HUES48 (cell line): ENCODE measurements around the gene NMNAT3.
"Not testable (repeated sequence)": the region's sequence is repeated elsewhere in the genome, so short reads cannot be mapped to it uniquely, and the experiment has no call there.

Experiments
- H3K27ac ChIP-seq: one replicate; pipeline ENCODE4 v1.7.0; 2013; ENCODE audit warnings: low read depth, low read length, inconsistent platforms
- H3K27me3 ChIP-seq: 2 replicates; pipeline ENCODE4 v1.6.1; 2013; ENCODE audit warnings: mild to moderate bottlenecking, low read length; ENCODE audit not compliant: control insufficient read depth, insufficient read depth
- H3K36me3 ChIP-seq: 2 replicates; pipeline ENCODE4 v1.6.1; 2013; ENCODE audit warnings: low read length; ENCODE audit not compliant: control insufficient read depth, insufficient read depth
- H3K4me1 ChIP-seq: 2 replicates; pipeline ENCODE4 v1.6.1; 2013; ENCODE audit warnings: mild to moderate bottlenecking, low read length; ENCODE audit not compliant: control insufficient read depth, insufficient read depth
- H3K4me3 ChIP-seq: 2 replicates; pipeline ENCODE4 v1.5.1; 2013; ENCODE audit warnings: mild to moderate bottlenecking, low read depth, low read length
- H3K9ac ChIP-seq: 2 replicates; pipeline ENCODE4 v1.6.1; 2013; ENCODE audit warnings: mild to moderate bottlenecking, low read depth, low read length, moderate library complexity
- H3K9me3 ChIP-seq: 2 replicates; pipeline ENCODE4 v1.6.1; 2013; ENCODE audit warnings: low read length; ENCODE audit not compliant: control insufficient read depth, insufficient read depth

Gene NMNAT3

GRCh38 chr3:139608924-139609323 lies 68.8 kb downstream of the NMNAT3 start:
- Histone ChIP-seq H3K4me3 (no peak overlapping the region), H3K4me1 (peaks cover 11% of the 10 kb centered on the region), H3K36me3 (no peaks in the 10 kb centered on the region), H3K9ac (no peak overlapping the region), H3K27me3 (no peaks in the 10 kb centered on the region), H3K9me3 (no peaks in the 10 kb centered on the region), H3K27ac (no peak overlapping the region)

GRCh38 chr3:139608108-139608380 lies 69.7 kb downstream of the NMNAT3 start:
- Histone ChIP-seq H3K4me3 (no peak overlapping the region), H3K9me3 (no peaks in the 10 kb centered on the region), H3K27me3 (no peaks in the 10 kb centered on the region), H3K36me3 (no peaks in the 10 kb centered on the region), H3K27ac (no peak overlapping the region), H3K9ac (no peak overlapping the region), H3K4me1 (peaks cover 11% of the 10 kb centered on the region)

DNA sequence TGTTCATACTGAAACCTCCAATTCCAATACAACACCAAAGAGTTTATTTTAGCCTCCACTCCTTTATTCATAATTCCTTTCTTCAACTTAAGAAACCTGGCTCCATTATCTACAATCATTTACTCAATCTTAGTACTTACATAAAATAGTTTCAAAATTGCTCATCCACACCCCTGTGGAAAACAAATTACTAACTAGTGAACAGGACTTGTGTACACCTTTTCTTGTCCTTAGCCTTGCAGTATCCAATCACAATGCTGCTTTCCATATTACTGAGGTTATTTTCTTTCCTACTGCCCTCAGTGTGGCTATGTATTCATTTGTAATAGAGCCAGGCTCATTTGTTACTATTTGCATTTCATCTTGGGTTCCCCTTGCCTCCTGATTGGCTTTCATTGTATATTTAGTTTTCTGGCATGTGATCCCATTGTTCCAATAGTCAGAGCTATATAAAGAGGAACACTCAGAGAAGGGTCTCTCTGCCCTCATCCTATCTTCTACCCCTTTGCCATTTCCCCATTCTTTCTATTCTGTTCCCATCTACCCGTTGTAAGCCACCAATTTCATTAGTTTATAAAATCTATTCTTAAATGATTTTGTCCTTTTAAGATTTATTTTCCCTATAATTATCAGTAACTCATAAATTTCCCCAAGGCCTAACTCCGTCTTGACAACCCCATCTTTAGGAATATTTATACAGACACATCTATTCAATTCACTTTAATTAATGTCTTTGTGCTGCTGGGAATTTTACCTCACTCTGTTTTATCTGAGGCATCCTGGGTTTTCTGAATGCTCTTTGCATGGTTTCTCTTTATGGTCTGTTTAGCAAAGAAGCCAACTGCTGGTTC lies 70.3 kb downstream of the NMNAT3 start:
- Histone ChIP-seq H3K9ac (no peak overlapping the region), H3K27ac (no peak overlapping the region), H3K27me3 (no peaks in the 10 kb centered on the region), H3K4me3 (no peak overlapping the region), H3K36me3 (no peaks in the 10 kb centered on the region), H3K4me1 (peaks cover 12% of the 10 kb centered on the region), H3K9me3 (no peaks in the 10 kb centered on the region)

DNA sequence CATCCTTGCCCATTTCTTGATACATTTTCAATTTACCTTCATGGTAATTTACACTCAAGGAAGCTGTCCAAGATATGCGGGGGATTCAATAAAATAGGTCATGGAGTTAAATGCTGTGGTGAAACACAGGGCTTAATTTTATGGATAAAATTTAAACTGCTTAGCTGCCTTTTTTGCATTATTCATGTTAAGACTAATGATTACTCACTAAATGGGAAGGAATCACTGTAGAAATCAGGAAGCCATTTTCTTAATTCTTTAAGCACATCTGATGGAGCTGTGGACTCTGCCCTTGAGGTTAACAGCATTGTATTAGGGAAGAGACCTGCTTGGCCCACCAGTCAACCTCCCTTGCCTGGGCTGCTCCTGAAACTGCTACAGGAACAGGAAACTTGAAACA lies 75.8 kb downstream of the NMNAT3 start:
- Histone ChIP-seq H3K4me1 (0 out of 2 replicates have a peak, but pooled peaks cover 6% of the 10 kb centered on the region), H3K9ac (no peak overlapping the region), H3K27ac (no peak overlapping the region), H3K4me3 (no peak overlapping the region), H3K36me3 (no peaks in the 10 kb centered on the region), H3K27me3 (no peaks in the 10 kb centered on the region), H3K9me3 (no peaks in the 10 kb centered on the region)

DNA sequence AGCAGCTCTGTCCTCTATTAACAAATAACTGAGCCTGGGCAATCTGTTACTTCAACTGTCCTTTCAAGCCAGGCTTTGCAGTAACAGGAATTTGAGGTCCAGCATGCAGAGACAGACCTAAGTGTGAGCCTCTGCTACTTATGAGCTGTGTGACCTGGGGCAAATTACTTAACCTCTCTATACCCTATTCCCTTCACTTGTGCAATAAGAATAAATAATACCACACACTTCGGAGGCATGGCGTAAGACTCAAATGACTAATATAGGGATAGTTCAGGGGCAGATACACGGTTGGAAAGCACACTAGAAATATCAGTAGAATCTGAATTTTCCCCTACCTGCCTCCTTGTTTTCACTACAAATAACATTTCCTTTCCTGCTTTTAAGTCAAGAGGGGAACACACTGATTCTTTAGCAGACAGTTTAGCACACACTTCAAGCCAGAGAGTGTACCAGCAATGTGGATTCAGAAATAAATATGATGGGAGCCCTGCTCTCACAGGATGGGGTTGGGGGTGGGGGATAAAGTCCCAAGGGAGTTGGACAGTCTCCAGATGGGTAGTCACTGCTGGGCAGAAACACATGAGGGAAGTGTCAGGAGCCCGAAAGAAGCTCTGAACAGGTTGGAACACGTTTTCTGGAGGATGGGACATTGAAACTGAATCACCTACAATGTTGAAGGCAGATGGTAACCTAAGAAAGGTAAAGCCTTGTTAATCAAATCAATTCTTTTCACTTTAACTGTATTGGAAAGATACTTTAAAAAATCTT lies 76.4 kb downstream of the NMNAT3 start:
- Histone ChIP-seq H3K27ac (no peak overlapping the region), H3K36me3 (no peaks in the 10 kb centered on the region), H3K9me3 (no peaks in the 10 kb centered on the region), H3K27me3 (no peaks in the 10 kb centered on the region), H3K4me1 (0 out of 2 replicates have a peak, but pooled peaks cover 6% of the 10 kb centered on the region), H3K9ac (no peak overlapping the region), H3K4me3 (no peak overlapping the region)

- Histone ChIP-seq H3K4me1 (0 out of 2 replicates have a peak, but pooled peaks cover 6% of the 10 kb centered on the region), H3K36me3 (no peaks in the 10 kb centered on the region), H3K9ac (no peak overlapping the region), H3K9me3 (no peaks in the 10 kb centered on the region), H3K27me3 (no peaks in the 10 kb centered on the region), H3K27ac (no peak overlapping the region), H3K4me3 (no peak overlapping the region)
These were observed 79.8 kb downstream of the NMNAT3 start for GRCh38 chr3:139597947-139598346.

DNA sequence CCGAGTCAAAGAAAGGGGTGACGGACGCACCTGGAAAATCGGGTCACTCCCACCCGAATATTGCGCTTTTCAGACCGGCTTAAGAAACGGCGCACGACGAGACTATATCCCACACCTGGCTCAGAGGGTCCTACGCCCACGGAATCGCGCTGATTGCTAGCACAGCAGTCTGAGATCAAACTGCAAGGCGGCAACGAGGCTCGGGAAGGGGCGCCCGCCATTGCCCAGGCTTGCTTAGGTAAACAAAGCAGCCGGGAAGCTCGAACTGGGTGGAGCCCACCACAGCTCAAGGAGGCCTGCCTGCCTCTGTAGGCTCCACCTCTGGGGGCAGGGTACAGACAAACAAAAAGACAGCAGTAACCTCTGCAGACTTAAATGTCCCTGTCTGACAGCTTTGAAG lies 86.6 kb downstream of the NMNAT3 start:
- H3K27me3 ChIP-seq, H3K36me3 ChIP-seq, H3K4me1 ChIP-seq, H3K27ac ChIP-seq, H3K9ac ChIP-seq, H3K4me3 ChIP-seq, H3K9me3 ChIP-seq: not testable (repeated sequence)

DNA sequence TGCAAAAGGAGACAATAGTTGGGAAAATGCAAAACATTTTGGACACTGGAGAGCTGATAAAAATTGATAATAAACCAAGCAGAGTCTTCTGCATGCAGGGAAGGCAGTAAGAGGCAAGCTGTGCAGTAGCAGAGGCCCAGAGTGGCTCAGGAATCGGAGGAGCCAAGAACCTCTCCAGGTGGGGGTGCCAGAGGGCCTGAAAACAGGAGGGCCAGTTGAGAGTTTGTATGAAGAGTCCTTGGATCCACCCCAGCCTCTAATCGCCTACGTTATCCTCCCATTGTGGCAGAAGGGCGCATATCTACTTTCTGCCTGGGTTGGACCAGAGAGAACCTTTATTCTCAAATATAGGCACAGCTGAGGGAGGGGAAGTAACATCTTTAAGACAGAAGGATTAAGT lies 89.3 kb downstream of the NMNAT3 start:
- no peak overlapping the region for H3K27ac ChIP-seq
- H3K9me3 ChIP-seq, result no peaks in the 10 kb centered on the region
- no peaks in the 10 kb centered on the region for H3K27me3 ChIP-seq
- no peak overlapping the region for H3K9ac ChIP-seq
- no peak overlapping the region for H3K4me3 ChIP-seq
- H3K36me3 ChIP-seq, result no peaks in the 10 kb centered on the region
- H3K4me1 ChIP-seq, result no peaks in the 10 kb centered on the region

- Histone ChIP-seq H3K4me3 (no peak overlapping the region), H3K9me3 (no peaks in the 10 kb centered on the region), H3K4me1 (no peaks in the 10 kb centered on the region), H3K27me3 (no peaks in the 10 kb centered on the region), H3K9ac (no peak overlapping the region), H3K36me3 (no peaks in the 10 kb centered on the region), H3K27ac (no peak overlapping the region)
These were observed 90.0 kb downstream of the NMNAT3 start for GRCh38 chr3:139587797-139588196.

GRCh38 chr3:139586420-139587017 lies 91.3 kb downstream of the NMNAT3 start:
- Histone ChIP-seq H3K36me3 (no peaks in the 10 kb centered on the region), H3K4me1 (no peaks in the 10 kb centered on the region), H3K4me3 (no peak overlapping the region), H3K9ac (no peak overlapping the region), H3K9me3 (no peaks in the 10 kb centered on the region), H3K27me3 (no peaks in the 10 kb centered on the region), H3K27ac (no peak overlapping the region)

DNA sequence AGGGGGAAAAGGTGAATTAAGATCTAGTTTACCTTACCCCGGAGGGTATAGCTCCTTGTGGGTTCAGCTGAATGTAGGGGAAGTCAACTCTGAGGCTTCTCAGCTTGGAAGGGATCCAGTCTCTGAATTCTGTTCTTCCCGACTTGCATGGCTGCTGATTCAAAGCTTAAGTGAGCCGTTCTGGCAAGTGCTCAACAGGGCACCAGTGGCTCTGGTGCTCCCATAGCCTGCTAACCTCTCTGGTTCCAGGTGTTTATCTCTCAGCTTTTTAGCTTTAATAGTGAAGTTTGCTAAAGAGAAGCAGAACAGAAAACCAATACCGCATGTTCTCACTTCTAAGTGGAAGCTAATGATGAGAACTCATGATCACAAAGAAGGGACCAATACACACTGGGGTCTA lies 92.0 kb downstream of the NMNAT3 start:
- Histone ChIP-seq H3K4me1 (no peaks in the 10 kb centered on the region), H3K27me3 (no peaks in the 10 kb centered on the region), H3K9ac (no peak overlapping the region), H3K9me3 (no peaks in the 10 kb centered on the region), H3K27ac (no peak overlapping the region), H3K36me3 (no peaks in the 10 kb centered on the region), H3K4me3 (no peak overlapping the region)
